MM.1S (cell line): Measurements from ENCODE around the gene APRT.

Experiments used
- DNase-seq: peaks from one replicate; pipeline ENCODE4 v3.0.0-alpha.2; 2015
- H2AFZ ChIP-seq: fragments of 300-600 bp; sonication (generic); 2 replicates; pipeline ENCODE4 v1.6.0; 2016; ENCODE audit warnings: antibody characterized with exemption, low read length
- H3F3A ChIP-seq: fragments of 300-600 bp; sonication (generic); 2 replicates; pipeline ENCODE4 v1.6.1; 2016; ENCODE audit warnings: mild to moderate bottlenecking, antibody characterized with exemption, low read length, moderate library complexity, mixed read lengths; ENCODE audit not compliant: insufficient read depth
- H3K27ac ChIP-seq: fragments of 300-600 bp; sonication (generic); 2 replicates; pipeline ENCODE4 v1.5.1; 2016; ENCODE audit warnings: mild to moderate bottlenecking, low read length
- H3K27me3 ChIP-seq: fragments of 300-600 bp; sonication (generic); replicated peaks from 2 replicates; pipeline ENCODE4 v1.6.0; 2016; ENCODE audit warnings: low read length; ENCODE audit not compliant: insufficient read depth
- H3K36me3 ChIP-seq: fragments of 300-600 bp; sonication (generic); replicated peaks from 2 replicates; pipeline ENCODE4 v1.6.1; 2016; ENCODE audit warnings: mild to moderate bottlenecking, low read length, mixed read lengths; ENCODE audit not compliant: insufficient read depth
- H3K4me1 ChIP-seq: fragments of 300-600 bp; sonication (generic); 2 replicates; pipeline ENCODE4 v1.6.1; 2016; ENCODE audit warnings: low read length, mixed read lengths
- H3K4me2 ChIP-seq: fragments of 300-600 bp; sonication (generic); 2 replicates; pipeline ENCODE4 v1.6.0; 2016; ENCODE audit warnings: low read depth, low read length
- H3K4me3 ChIP-seq: fragments of 300-600 bp; sonication (generic); 2 replicates; pipeline ENCODE4 v1.5.1; 2016; ENCODE audit warnings: low read length, mixed read lengths
- H3K79me2 ChIP-seq: fragments of 300-600 bp; sonication (generic); 2 replicates; pipeline ENCODE4 v1.6.1; 2016; ENCODE audit warnings: mixed run types, low read length, mixed read lengths
- H3K9ac ChIP-seq: fragments of 300-600 bp; sonication (generic); 2 replicates; pipeline ENCODE4 v1.6.1; 2016; ENCODE audit warnings: low read length, mixed read lengths
- H3K9me2 ChIP-seq: fragments of 300-600 bp; sonication (generic); replicated peaks from 2 replicates; pipeline ENCODE4 v1.6.1; 2016; ENCODE audit warnings: mild to moderate bottlenecking, low read length, mixed read lengths; ENCODE audit not compliant: insufficient read depth
- H3K9me3 ChIP-seq: fragments of 300-600 bp; sonication (generic); replicated peaks from 2 replicates; pipeline ENCODE4 v1.6.1; 2016; ENCODE audit warnings: mild to moderate bottlenecking, low read length, mixed read lengths; ENCODE audit not compliant: insufficient read depth
- H4K20me1 ChIP-seq: fragments of 300-600 bp; sonication (generic); 2 replicates; pipeline ENCODE4 v1.6.1; 2016; ENCODE audit warnings: mild to moderate bottlenecking, low read length, moderate library complexity, mixed read lengths; ENCODE audit not compliant: insufficient read depth
- CTCF ChIP-seq: fragments of 300-600 bp; sonication (generic); IDR thresholded peaks from 2 replicates; pipeline ENCODE4 v1.5.1; 2016; ENCODE audit warnings: antibody characterized with exemption, low read length, mixed read lengths
- EZH2 ChIP-seq: fragments of 300-600 bp; sonication (generic); optimal IDR thresholded peaks from 2 replicates; pipeline ENCODE3; 2017; ENCODE audit warnings: low read depth, mild to moderate bottlenecking, antibody characterized with exemption, low read length, mixed read lengths
- EZH2phosphoT487 ChIP-seq: fragments of 300-600 bp; sonication (generic); IDR thresholded peaks from 2 replicates; pipeline ENCODE4 v1.6.1; 2018; ENCODE audit warnings: antibody characterized with exemption, low read length

APRT gene

GRCh38 chr16:88800277-88800592, 11.5 kb downstream of the APRT start:
- Histone ChIP-seq H3K27me3 (no peaks in the 10 kb centered on the region), H3K4me2 (no peak overlapping the region)

GRCh38 chr16:88799569-88800276, 12.0 kb downstream of the APRT start:
- Histone ChIP-seq H3K4me1 (no peaks in the 10 kb centered on the region), H3K9me2 (no peaks in the 10 kb centered on the region), H3K27me3 (no peaks in the 10 kb centered on the region), H3K9ac (no peak overlapping the region), H3K9me3 (no peaks in the 10 kb centered on the region), H3K4me3 (no peak overlapping the region), H3K79me2 (peaks cover 7% of the 10 kb centered on the region), H3K4me2 (no peak overlapping the region), H3K36me3 (no peaks in the 10 kb centered on the region), H2AFZ (no peak overlapping the region), H4K20me1 (no peaks in the 10 kb centered on the region), H3F3A (no peaks in the 10 kb centered on the region), H3K27ac (no peak overlapping the region)
- peak; percentile 63 for DNase-seq
- TF ChIP-seq CTCF = no peak
- TF ChIP-seq EZH2phosphoT487 = no peak
- TF ChIP-seq EZH2 = no peak

More at GRCh38 chr16:88800277-88800592, 11.5 kb downstream of the APRT start:
- Histone ChIP-seq H3K4me1 (no peaks in the 10 kb centered on the region), H3K79me2 (peaks cover 12% of the 10 kb centered on the region), H3K36me3 (no peaks in the 10 kb centered on the region), H3K9me3 (no peaks in the 10 kb centered on the region), H2AFZ (no peak overlapping the region), H3K27ac (no peak overlapping the region), H4K20me1 (no peaks in the 10 kb centered on the region), H3K4me3 (no peak overlapping the region), H3K9ac (no peak overlapping the region), H3K9me2 (no peaks in the 10 kb centered on the region), H3F3A (no peaks in the 10 kb centered on the region)
- DNase-seq = no peak
- TF ChIP-seq EZH2 (no peak), EZH2phosphoT487 (no peak), CTCF (no peak)

- Histone ChIP-seq H3K9me3 (no peaks in the 10 kb centered on the region), H3K9me2 (no peaks in the 10 kb centered on the region), H3K27me3 (no peaks in the 10 kb centered on the region), H3K4me2 (no peak overlapping the region), H2AFZ (no peak overlapping the region), H4K20me1 (no peaks in the 10 kb centered on the region), H3F3A (no peaks in the 10 kb centered on the region), H3K4me3 (no peak overlapping the region), H3K27ac (no peak overlapping the region), H3K79me2 (no peaks in the 10 kb centered on the region), H3K36me3 (no peaks in the 10 kb centered on the region), H3K4me1 (no peaks in the 10 kb centered on the region), H3K9ac (no peak overlapping the region)
- DNase-seq = no peak
- no peak for TF ChIP-seq CTCF
- no peak for TF ChIP-seq EZH2phosphoT487
- no peak for TF ChIP-seq EZH2
These were observed 12.8 kb downstream of the APRT start for GRCh38 chr16:88798772-88799455.
